ENCODE measurements around the gene DNAJC7.

The DNAJC7 gene

GRCh38 chr17:42028791-42029127 is 11.5 kb upstream of the DNAJC7 start:
- Histone ChIP-seq H3F3A (ENCODE audit: control insufficient read depth, insufficient read depth) (0 out of 2 replicates have a peak, but pooled peaks cover 4% of the 10 kb centered on the region), H3K9me2 (replicated peaks; ENCODE audit: control insufficient read depth, low read length) (no peaks in the 10 kb centered on the region), H3K4me3 (ENCODE audit: low read length) (no peak overlapping the region), H3K4me1 (ENCODE audit: control insufficient read depth, low read length) (peaks cover 9% of the 10 kb centered on the region), H3K27ac (ENCODE audit: low read depth, low read length) (no peak overlapping the region), H3K79me2 (ENCODE audit: control insufficient read depth, low read length) (no peaks in the 10 kb centered on the region), H3K4me2 (ENCODE audit: low read length) (no peak overlapping the region), H3K36me3 (ENCODE audit: control insufficient read depth, low read length) (peaks cover 17% of the 10 kb centered on the region), H3K9me3 (ENCODE audit: control insufficient read depth, insufficient read depth, low read length) (no peaks in the 10 kb centered on the region), H3K27me3 (ENCODE audit: control insufficient read depth, low read length) (no peaks in the 10 kb centered on the region), H4K20me1 (ENCODE audit: control insufficient read depth, insufficient read depth, low read depth, low read length) (no peaks in the 10 kb centered on the region)
- peak; percentile 40 for TF ChIP-seq CTCF (IDR thresholded peaks at IDR 0.05; ENCODE audit: low read depth, low read length, poor library complexity, severe bottlenecking)
- TF ChIP-seq EZH2phosphoT487 (IDR thresholded peaks at IDR 0.05; ENCODE audit: borderline replicate concordance, low read length), result no peak

GRCh38 chr17:42027961-42028790 is 10.9 kb upstream of the DNAJC7 start:
- Histone ChIP-seq H4K20me1 (ENCODE audit: control insufficient read depth, insufficient read depth, low read depth, low read length) (no peaks in the 10 kb centered on the region), H3K4me3 (ENCODE audit: low read length) (no peak overlapping the region), H3K36me3 (ENCODE audit: control insufficient read depth, low read length) (peaks cover 23% of the 10 kb centered on the region), H3K27ac (ENCODE audit: low read depth, low read length) (no peak overlapping the region), H3K79me2 (ENCODE audit: control insufficient read depth, low read length) (no peaks in the 10 kb centered on the region), H3F3A (ENCODE audit: control insufficient read depth, insufficient read depth) (0 out of 2 replicates have a peak, but pooled peaks cover 5% of the 10 kb centered on the region), H3K4me2 (ENCODE audit: low read length) (no peak overlapping the region), H3K9me3 (ENCODE audit: control insufficient read depth, insufficient read depth, low read length) (no peaks in the 10 kb centered on the region), H3K4me1 (ENCODE audit: control insufficient read depth, low read length) (peaks cover 7% of the 10 kb centered on the region), H3K9me2 (replicated peaks; ENCODE audit: control insufficient read depth, low read length) (no peaks in the 10 kb centered on the region), H3K27me3 (ENCODE audit: control insufficient read depth, low read length) (no peaks in the 10 kb centered on the region)
- TF ChIP-seq CTCF (IDR thresholded peaks at IDR 0.05; ENCODE audit: low read depth, low read length, poor library complexity, severe bottlenecking), result peak; percentile 52
- TF ChIP-seq EZH2phosphoT487 (IDR thresholded peaks at IDR 0.05; ENCODE audit: borderline replicate concordance, low read length), result no peak

GRCh38 chr17:42027590-42027889 is 10.3 kb upstream of the DNAJC7 start:
- H3K27me3 ChIP-seq (ENCODE audit: control insufficient read depth, low read length), result no peaks in the 10 kb centered on the region
- no peaks in the 10 kb centered on the region for H3K79me2 ChIP-seq (ENCODE audit: control insufficient read depth, low read length)
- peaks cover 7% of the 10 kb centered on the region for H3K4me1 ChIP-seq (ENCODE audit: control insufficient read depth, low read length)
- peaks cover 28% of the 10 kb centered on the region for H3K36me3 ChIP-seq (ENCODE audit: control insufficient read depth, low read length)
- no peaks in the 10 kb centered on the region for H3K9me2 ChIP-seq (replicated peaks; ENCODE audit: control insufficient read depth, low read length)
- no peak overlapping the region for H3K4me2 ChIP-seq (ENCODE audit: low read length)
- no peaks in the 10 kb centered on the region for H3K9me3 ChIP-seq (ENCODE audit: control insufficient read depth, insufficient read depth, low read length)
- H3F3A ChIP-seq (ENCODE audit: control insufficient read depth, insufficient read depth), result 0 out of 2 replicates have a peak, but pooled peaks cover 6% of the 10 kb centered on the region
- no peaks in the 10 kb centered on the region for H4K20me1 ChIP-seq (ENCODE audit: control insufficient read depth, insufficient read depth, low read depth, low read length)
- H3K4me3 ChIP-seq (ENCODE audit: low read length), result no peak overlapping the region
- TF ChIP-seq EZH2phosphoT487 (IDR thresholded peaks at IDR 0.05; ENCODE audit: borderline replicate concordance, low read length), result no peak
- TF ChIP-seq CTCF (IDR thresholded peaks at IDR 0.05; ENCODE audit: low read depth, low read length, poor library complexity, severe bottlenecking), result no peak
- H3K27ac ChIP-seq (ENCODE audit: low read depth, low read length), result no peak overlapping the region
